GM13976 (cell line): ENCODE results near the gene KRT79.

Source experiments
- DNase-seq: peaks from one replicate; pipeline ENCODE4 v3.0.0; 2012; ENCODE audit warnings: low spot score
- in situ Hi-C: fragments of 300-500 bp; cut with MboI; formaldehyde crosslinking; loops from one replicate; pipeline ENCODE4 v1.12.0; 2022; ENCODE audit warnings: low sequenced_read_pairs, mixed read lengths, inconsistent platforms; ENCODE audit not compliant: unreplicated experiment
- TF ChIP-seq, protein P1 (sequence below): IDR thresholded peaks from 2 replicates; pipeline ENCODE4 v1.5.1; 2012; ENCODE audit warnings: borderline replicate concordance, mild to moderate bottlenecking; ENCODE audit not compliant: insufficient read depth; ENCODE audit errors: extremely low read depth, missing control alignments, control extremely low read depth

KRT79 gene

DNA sequence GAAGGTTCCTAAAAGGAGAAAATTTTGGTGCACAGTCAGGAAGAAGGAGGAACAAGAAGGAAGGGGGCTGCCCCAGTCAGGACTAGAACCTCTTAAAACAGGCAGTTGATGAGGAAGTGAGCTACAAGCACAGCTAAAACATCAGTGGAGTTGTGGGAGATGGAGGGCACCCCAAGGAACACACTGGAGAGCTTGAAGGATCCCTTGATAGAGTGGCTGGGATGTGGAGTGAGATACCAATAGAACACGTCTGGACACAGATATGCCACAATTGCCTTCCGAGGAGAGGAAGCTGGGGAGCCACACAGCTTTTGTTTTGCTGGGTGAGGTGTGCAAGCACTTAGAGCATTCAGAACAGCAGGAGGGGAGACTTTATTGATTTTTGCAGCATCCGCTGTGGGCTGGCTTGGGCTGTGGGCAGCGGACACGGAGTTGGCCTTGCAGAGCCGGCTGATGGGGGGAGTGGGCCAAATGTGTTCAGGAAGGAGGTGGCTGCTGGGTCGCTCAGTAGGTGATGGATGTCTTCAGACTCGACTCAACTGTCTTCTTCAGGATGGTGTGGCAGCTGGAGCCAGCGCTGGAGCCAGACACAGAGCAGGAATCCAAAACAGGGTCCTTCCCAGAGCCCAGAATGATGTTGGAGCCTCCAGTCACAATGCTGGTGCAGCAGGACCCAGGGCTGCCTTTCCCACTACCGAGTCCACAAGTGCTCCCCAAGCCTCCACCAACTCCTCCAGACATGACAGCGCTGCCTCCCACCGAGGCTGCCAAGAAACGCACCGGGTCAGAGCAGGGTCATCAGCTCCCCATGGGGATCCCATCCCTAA lies 4.7 kb upstream of the KRT79 start:
- in situ Hi-C loops = no loop called here
- no peak for DNase-seq
- TF ChIP-seq, protein P1, sequence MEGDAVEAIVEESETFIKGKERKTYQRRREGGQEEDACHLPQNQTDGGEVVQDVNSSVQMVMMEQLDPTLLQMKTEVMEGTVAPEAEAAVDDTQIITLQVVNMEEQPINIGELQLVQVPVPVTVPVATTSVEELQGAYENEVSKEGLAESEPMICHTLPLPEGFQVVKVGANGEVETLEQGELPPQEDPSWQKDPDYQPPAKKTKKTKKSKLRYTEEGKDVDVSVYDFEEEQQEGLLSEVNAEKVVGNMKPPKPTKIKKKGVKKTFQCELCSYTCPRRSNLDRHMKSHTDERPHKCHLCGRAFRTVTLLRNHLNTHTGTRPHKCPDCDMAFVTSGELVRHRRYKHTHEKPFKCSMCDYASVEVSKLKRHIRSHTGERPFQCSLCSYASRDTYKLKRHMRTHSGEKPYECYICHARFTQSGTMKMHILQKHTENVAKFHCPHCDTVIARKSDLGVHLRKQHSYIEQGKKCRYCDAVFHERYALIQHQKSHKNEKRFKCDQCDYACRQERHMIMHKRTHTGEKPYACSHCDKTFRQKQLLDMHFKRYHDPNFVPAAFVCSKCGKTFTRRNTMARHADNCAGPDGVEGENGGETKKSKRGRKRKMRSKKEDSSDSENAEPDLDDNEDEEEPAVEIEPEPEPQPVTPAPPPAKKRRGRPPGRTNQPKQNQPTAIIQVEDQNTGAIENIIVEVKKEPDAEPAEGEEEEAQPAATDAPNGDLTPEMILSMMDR = no peak

DNA sequence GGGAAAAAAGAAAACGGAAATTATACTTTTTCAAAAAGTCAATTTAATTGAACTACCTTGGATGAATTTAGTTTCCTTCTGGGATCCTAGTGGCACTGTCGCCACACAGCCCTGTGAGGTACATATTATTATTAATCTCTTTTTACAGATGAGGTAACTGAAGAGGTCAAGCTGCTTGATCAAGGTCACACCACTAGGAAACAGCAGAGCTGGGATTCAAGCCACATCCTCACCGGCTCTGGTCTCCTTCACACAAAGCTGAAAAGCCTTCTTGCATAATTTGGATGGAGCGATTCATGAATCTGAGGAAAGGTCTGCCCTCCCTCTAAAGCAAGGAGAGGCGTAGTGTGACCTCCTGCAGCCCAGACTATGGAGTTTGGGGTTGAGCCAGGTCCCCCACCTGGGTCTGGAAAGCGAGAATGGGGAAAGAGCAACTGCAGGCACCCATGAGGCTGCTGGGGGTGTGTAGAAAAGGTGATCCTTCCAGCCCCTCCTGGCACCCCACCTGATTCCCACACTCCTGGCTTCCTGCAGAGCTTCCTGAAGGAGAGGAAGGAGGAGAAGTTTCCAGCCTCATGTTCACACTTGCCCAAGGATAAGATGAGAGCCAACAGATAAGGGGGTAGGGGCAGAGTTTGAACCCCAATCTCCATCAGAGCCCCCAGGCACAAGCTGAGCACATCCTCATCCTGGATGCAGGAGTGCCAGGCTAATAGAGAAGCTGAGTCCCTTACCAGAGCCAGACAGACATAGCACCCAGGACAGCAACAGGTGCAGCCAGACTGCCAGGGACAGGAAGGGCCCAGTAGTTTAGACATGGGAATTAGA lies 3.9 kb upstream of the KRT79 start:
- DNase-seq = no peak
- in situ Hi-C loops = no loop called here
- TF ChIP-seq, protein P1 = no peak

DNA sequence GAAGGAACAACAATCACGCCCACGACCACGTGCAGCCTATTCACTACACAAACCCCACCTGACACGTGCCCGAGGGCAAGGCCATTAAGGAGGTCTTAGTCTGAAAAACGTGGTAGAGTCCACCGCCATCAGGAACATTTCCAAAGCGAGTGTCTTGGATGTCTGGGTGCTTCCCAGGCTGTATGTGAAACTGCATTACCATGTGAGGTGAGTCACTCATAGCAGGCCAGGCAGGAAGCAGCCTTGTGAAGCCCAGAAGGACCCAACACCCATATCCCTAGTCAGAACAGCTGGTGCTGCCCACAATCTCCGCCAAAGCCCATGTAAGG lies 3.3 kb upstream of the KRT79 start:
- in situ Hi-C loops = no loop called here
- no peak for DNase-seq
- TF ChIP-seq, protein P1 = no peak

DNA sequence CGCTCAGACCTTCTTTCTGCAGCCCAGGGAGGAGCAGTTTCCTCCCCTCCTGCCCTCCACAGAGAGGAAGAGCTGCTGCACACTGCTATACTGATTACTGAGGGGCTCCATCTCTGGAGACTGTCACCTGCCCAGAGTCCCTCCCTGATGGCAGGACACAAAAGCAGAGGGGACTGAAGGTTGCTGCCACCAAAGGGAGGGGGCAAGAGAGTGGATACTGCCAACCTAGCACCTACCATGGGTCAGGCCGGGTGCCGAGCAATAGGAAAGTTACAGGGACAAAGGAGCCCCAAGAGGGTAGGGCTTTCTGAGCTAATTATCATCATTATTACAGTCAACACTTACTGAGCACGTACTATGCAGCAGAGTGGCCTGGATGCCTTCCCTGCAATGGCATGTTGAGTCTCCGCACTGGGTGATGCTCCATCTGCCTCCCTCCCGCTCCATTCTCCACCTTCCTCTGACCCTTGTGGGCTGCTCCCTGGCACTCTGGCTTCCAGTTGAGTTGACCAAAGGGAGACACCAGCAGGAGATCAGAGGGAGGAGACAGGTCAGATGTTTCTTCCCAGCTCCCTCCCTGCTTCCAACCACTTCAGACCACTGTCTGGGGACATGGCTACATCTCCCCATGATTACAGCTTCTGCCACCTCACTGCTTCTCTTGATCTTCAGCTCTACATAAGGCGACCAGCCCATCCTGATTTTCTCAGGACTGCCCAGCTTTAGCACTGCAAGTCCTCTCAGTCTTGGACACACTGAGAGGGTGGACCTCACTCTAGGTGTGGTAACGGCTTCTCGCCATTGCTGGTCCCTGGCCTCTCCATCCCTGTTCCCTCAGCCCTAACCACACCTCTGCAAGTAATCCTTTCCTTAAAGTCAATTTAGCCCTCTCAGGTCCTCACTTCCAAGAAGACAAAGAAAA lies 2.6 kb upstream of the KRT79 start:
- in situ Hi-C loops = no loop called here
- TF ChIP-seq, protein P1 = no peak
- DNase-seq = no peak

DNA sequence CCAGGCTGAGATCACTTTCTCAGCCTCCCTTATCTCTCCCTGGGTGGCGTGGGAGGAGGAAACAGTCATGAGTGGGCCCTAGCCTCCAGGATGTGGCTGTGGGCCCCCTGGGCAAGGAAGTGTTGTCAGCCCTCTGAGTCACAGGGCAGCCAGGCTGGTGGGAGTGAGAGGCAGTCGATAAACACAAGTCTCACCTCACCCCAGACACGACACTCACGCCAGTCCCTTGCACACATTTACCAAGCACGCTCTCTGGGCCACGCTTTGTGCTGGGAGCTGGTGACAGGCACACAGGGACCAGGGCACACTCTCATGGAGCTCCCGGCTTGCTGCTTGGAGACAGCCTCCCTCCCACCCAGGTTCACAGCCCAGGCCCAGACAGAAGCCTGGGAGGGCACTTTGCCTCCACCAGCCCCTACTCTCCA lies 1.9 kb upstream of the KRT79 start:
- DNase-seq = no peak
- in situ Hi-C loops = no loop called here
- TF ChIP-seq, protein P1 = no peak
